Measurements from ENCODE around the gene PRICKLE4. TPM values are rescaled to one million over a fixed set of nuclear protein-coding genes. Genes with fewer than 3 reads are reported as not detected.

Gene PRICKLE4
- total and polyA plus RNA-seq, 2 of the 13 experiments (the other 11 are each of a cell fraction or from before 2014, with no cell fraction given): 0.92 to 1.2 TPM

DNA sequence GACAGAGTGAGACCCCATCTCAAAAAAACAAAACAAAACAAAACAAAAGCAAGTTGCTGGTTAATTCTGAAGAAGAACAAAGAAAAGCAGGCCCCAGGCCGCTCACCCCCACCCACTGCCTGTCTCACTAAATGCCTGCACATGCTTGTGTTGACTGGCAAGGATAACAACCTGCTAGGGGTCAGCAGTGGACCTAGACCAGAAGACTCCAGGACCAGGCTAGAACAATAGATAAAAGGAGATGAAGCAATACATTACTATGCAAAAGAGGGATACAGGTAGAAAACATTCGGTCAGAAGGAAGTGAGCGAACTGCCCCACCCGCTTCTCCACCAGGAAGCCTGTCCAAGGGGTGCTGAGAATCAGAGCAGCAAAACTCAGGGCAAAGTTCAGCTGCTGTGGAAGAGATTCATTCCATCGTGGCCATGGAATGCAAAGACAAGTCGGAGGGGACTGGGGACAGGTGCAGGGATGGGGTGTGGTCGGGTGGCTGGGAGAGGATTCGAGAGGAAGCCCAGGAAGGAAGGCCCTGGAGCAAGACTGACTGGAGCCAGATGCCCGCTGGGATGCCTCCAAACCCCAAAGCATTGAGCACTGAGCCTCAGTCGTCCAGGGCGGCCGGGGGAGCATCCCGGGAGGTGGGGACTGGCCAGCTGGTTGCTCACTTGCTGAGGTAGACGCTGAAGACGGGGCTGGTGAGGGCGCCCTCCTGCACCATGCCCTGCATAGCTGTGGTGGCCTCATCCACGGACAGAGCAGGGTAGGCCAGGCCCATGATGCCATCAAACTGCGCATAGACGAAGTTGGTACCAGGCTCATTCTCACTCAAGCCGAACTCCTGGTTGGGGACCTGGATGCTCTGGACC, 38.7 kb upstream of the PRICKLE4 start (continued):
- TF ChIP-seq, protein P1, sequence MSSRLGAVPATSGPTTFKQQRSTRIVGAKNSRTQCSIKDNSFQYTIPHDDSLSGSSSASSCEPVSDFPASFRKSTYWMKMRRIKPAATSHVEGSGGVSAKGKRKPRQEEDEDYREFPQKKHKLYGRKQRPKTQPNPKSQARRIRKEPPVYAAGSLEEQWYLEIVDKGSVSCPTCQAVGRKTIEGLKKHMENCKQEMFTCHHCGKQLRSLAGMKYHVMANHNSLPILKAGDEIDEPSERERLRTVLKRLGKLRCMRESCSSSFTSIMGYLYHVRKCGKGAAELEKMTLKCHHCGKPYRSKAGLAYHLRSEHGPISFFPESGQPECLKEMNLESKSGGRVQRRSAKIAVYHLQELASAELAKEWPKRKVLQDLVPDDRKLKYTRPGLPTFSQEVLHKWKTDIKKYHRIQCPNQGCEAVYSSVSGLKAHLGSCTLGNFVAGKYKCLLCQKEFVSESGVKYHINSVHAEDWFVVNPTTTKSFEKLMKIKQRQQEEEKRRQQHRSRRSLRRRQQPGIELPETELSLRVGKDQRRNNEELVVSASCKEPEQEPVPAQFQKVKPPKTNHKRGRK (CRISPR knock-in tag; IDR thresholded peaks at IDR 0.05): no peak
- TF ChIP-seq ZNF431 (CRISPR knock-in tag; IDR thresholded peaks at IDR 0.05; ENCODE audit: borderline replicate concordance, low read depth) (no peak), KAT8 (CRISPR knock-in tag; IDR thresholded peaks at IDR 0.05) (peak; percentile 32), IRF2 (CRISPR knock-in tag; IDR thresholded peaks at IDR 0.05) (no peak), HINFP (CRISPR knock-in tag; IDR thresholded peaks at IDR 0.05; ENCODE audit: low read depth) (no peak), AKAP8 (CRISPR knock-in tag; IDR thresholded peaks at IDR 0.05) (no peak), PHB2 (IDR thresholded peaks at IDR 0.05; ENCODE audit: partially characterized antibody) (no peak), TRIM24 (CRISPR knock-in tag; IDR thresholded peaks at IDR 0.05) (no peak), ISX (CRISPR knock-in tag; conservative IDR thresholded peaks at IDR 0.05) (no peak), PATZ1 (CRISPR knock-in tag; IDR thresholded peaks at IDR 0.05) (peak; percentile 58), AHR (CRISPR knock-in tag; IDR thresholded peaks at IDR 0.05) (no peak), MEF2D (CRISPR knock-in tag; IDR thresholded peaks at IDR 0.05) (no peak), MED8 (CRISPR knock-in tag; IDR thresholded peaks at IDR 0.05; ENCODE audit: insufficient replicate concordance) (no peak), ZNF788 (CRISPR knock-in tag; IDR thresholded peaks at IDR 0.05; ENCODE audit: borderline replicate concordance) (no peak; the same call in 1 of the 2 replicates), CENPT (CRISPR knock-in tag; IDR thresholded peaks at IDR 0.05; ENCODE audit: low read depth) (no peak), ZNF138 (CRISPR knock-in tag; IDR thresholded peaks at IDR 0.05; ENCODE audit: low read depth) (no peak), HNRNPL (IDR thresholded peaks at IDR 0.05; ENCODE audit: low read depth, low read length) (0 out of 2 replicates have a peak, but pooled peaks have one; percentile 33), HMG20B (CRISPR knock-in tag; conservative IDR thresholded peaks at IDR 0.05) (peak; percentile 97), ZNF354B (CRISPR knock-in tag; IDR thresholded peaks at IDR 0.05) (no peak), ATF7-NPFF (CRISPR knock-in tag; IDR thresholded peaks at IDR 0.05; ENCODE audit: low read depth) (no peak)
- TF ChIP-seq, protein P2, sequence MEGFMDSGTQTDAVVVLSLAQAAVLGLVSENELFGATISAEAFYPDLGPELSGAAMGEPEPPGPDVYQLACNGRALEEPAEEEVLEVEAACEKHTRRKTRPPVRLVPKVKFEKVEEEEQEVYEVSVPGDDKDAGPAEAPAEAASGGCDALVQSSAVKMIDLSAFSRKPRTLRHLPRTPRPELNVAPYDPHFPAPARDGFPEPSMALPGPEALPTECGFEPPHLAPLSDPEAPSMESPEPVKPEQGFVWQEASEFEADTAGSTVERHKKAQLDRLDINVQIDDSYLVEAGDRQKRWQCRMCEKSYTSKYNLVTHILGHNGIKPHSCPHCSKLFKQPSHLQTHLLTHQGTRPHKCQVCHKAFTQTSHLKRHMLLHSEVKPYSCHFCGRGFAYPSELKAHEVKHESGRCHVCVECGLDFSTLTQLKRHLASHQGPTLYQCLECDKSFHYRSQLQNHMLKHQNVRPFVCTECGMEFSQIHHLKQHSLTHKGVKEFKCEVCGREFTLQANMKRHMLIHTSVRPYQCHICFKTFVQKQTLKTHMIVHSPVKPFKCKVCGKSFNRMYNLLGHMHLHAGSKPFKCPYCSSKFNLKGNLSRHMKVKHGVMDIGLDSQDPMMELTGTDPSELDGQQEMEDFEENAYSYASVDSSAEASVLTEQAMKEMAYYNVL (CRISPR knock-in tag; IDR thresholded peaks at IDR 0.05; ENCODE audit: borderline replicate concordance): no peak

Data from HepG2 (cell line).